HFFc6 (cell line): ENCODE results near the gene TBR1. TPM values are rescaled to one million over a fixed set of nuclear protein-coding genes. Genes with fewer than 3 reads are reported as not detected.
A peak's percentile ranks its signal among the peaks of the same experiment; 100 is the strongest.

Experiments
- DNase-seq: peaks from one replicate; pipeline ENCODE4 v3.0.0-alpha.2; 2018
- H3K27ac Mint-ChIP-seq: 2 replicates; pipeline ENCODE4 v1.8.0; 2020; ENCODE audit warnings: mild to moderate bottlenecking, mixed read lengths
- H3K27me3 Mint-ChIP-seq: 2 replicates; pipeline ENCODE4 v1.8.0; 2021; ENCODE audit warnings: mild to moderate bottlenecking, moderate library complexity, mixed read lengths; ENCODE audit not compliant: insufficient read depth
- H3K36me3 Mint-ChIP-seq: 2 replicates; pipeline ENCODE4 v1.8.0; 2021; ENCODE audit warnings: low read depth, mixed read lengths
- H3K4me1 Mint-ChIP-seq: 2 replicates; pipeline ENCODE4 v1.8.0; 2020; ENCODE audit warnings: low read depth, mixed read lengths
- H3K4me3 Mint-ChIP-seq: 2 replicates; pipeline ENCODE4 v1.8.0; 2020; ENCODE audit warnings: mild to moderate bottlenecking, moderate library complexity, mixed read lengths
- H3K9me3 Mint-ChIP-seq: 2 replicates; pipeline ENCODE4 v1.8.0; 2020; ENCODE audit warnings: mild to moderate bottlenecking, mixed read lengths
- CTCF ChIP-seq: fragments of 200-600 bp; sonication (generic); IDR thresholded peaks from 2 replicates; pipeline ENCODE4 v1.5.0; 2021; ENCODE audit warnings: antibody characterized with exemption, mild to moderate bottlenecking
- total RNA-seq, 6 experiments: library from RNA; stranded (reverse); fragmentation: NEBNext Ultra II Directional; extraction: Animal tissue kit (Norgen Biotek cat#: 25700); gene quantifications; 2 replicates in 1 of 6; 3 replicates in 5 of 6; pipeline ENCODE4 v1.2.3, GENCODE V29; 2021

Gene TBR1
- total RNA-seq, 6 experiments from 2014 or later, result 0.02 TPM; not detected in 5

- H3K4me3 Mint-ChIP-seq, result peak overlapping the region; percentile 55
Observed at GRCh38 chr2:161426922-161427663, 11.0 kb downstream of the TBR1 start.

GRCh38 chr2:161427664-161428587, 11.8 kb downstream of the TBR1 start:
- TF ChIP-seq CTCF, result no peak
- Mint-ChIP-seq H3K4me3 (peak overlapping the region; percentile 55), H3K27ac (no peak overlapping the region), H3K36me3 (peaks cover 21% of the 10 kb centered on the region), H3K9me3 (peaks cover 17% of the 10 kb centered on the region), H3K4me1 (peaks cover 14% of the 10 kb centered on the region), H3K27me3 (peaks cover 48% of the 10 kb centered on the region)
- no peak for DNase-seq

More at GRCh38 chr2:161426922-161427663, 11.0 kb downstream of the TBR1 start:
- peak; percentile 9 for DNase-seq
- H3K27me3 Mint-ChIP-seq, result peaks cover 54% of the 10 kb centered on the region
- peaks cover 22% of the 10 kb centered on the region for H3K9me3 Mint-ChIP-seq
- peaks cover 14% of the 10 kb centered on the region for H3K4me1 Mint-ChIP-seq
- peaks cover 21% of the 10 kb centered on the region for H3K36me3 Mint-ChIP-seq
- peak; percentile 34; the same call in 1 of the 2 replicates for TF ChIP-seq CTCF
- H3K27ac Mint-ChIP-seq, result no peak overlapping the region

GRCh38 chr2:161430386-161430785, 14.3 kb downstream of the TBR1 start:
- Mint-ChIP-seq H3K4me1 (peaks cover 7% of the 10 kb centered on the region), H3K9me3 (peaks cover 5% of the 10 kb centered on the region; the same call in 1 of the 2 replicates), H3K27ac (no peak overlapping the region), H3K4me3 (no peak overlapping the region), H3K27me3 (peaks cover 35% of the 10 kb centered on the region), H3K36me3 (peaks cover 13% of the 10 kb centered on the region)
- no peak for TF ChIP-seq CTCF
- no peak for DNase-seq

GRCh38 chr2:161432107-161432506, 16.0 kb downstream of the TBR1 start:
- Mint-ChIP-seq H3K27ac (no peak overlapping the region), H3K27me3 (peaks cover 21% of the 10 kb centered on the region), H3K9me3 (peaks cover 5% of the 10 kb centered on the region; the same call in 1 of the 2 replicates), H3K4me1 (peaks cover 15% of the 10 kb centered on the region), H3K36me3 (peaks cover 5% of the 10 kb centered on the region), H3K4me3 (no peak overlapping the region)
- TF ChIP-seq CTCF, result no peak
- DNase-seq, result no peak

GRCh38 chr2:161434118-161434517, 18.0 kb downstream of the TBR1 start:
- Mint-ChIP-seq H3K4me1 (peaks cover 9% of the 10 kb centered on the region; the same call in 1 of the 2 replicates), H3K27me3 (peaks cover 15% of the 10 kb centered on the region), H3K9me3 (no peaks in the 10 kb centered on the region)

More at GRCh38 chr2:161434118-161434517, 18.0 kb downstream of the TBR1 start:
- Mint-ChIP-seq H3K27ac (no peak overlapping the region), H3K4me3 (no peak overlapping the region), H3K36me3 (no peaks in the 10 kb centered on the region)
- no peak for TF ChIP-seq CTCF
- no peak for DNase-seq
